NCI-H2196 (cell line): ENCODE data around the gene NXT1.

Experiments used
- DNase-seq: peaks from one replicate; lab custom pipeline; 2025; ENCODE audit not compliant: unreplicated experiment; lab: John Stamatoyannopoulos, UW

NXT1 gene

GRCh38 chr20:23358923-23359593 is 8.5 kb downstream of the NXT1 start:
- no peak for DNase-seq

- DNase-seq = no peak
These were observed 9.9 kb downstream of the NXT1 start for GRCh38 chr20:23360531-23360930.

GRCh38 chr20:23361119-23361475 is 10.5 kb downstream of the NXT1 start:
- DNase-seq = peak; percentile 42

GRCh38 chr20:23361476-23362391 is 11.1 kb downstream of the NXT1 start, which contains the start of gene GZF1:
Gene GZF1 (plus strand): TSS chr20:23362182. CDS start chr20:23364384, 2,202 bp downstream.
- peak; percentile 98 for DNase-seq

GRCh38 chr20:23362392-23363256 is 12.0 kb downstream of the NXT1 start:
- no peak for DNase-seq

GRCh38 chr20:23363257-23363649 is 12.7 kb downstream of the NXT1 start:
- DNase-seq = no peak

- no peak for DNase-seq
These were observed 15.0 kb downstream of the NXT1 start for GRCh38 chr20:23365390-23366165.

GRCh38 chr20:23366384-23366783 is 15.8 kb downstream of the NXT1 start:
- no peak for DNase-seq

GRCh38 chr20:23367770-23368169 is 17.2 kb downstream of the NXT1 start:
- DNase-seq = no peak

GRCh38 chr20:23368316-23369071 is 17.9 kb downstream of the NXT1 start:
- DNase-seq = no peak

- no peak for DNase-seq
These were observed 18.7 kb downstream of the NXT1 start for GRCh38 chr20:23369072-23369823.

- DNase-seq = no peak
These were observed 19.7 kb downstream of the NXT1 start for GRCh38 chr20:23370274-23370673.

GRCh38 chr20:23370873-23371272 is 20.3 kb downstream of the NXT1 start:
- DNase-seq = no peak

GRCh38 chr20:23371496-23371895 is 20.9 kb downstream of the NXT1 start:
- no peak for DNase-seq

- no peak for DNase-seq
These were observed 23.9 kb downstream of the NXT1 start for GRCh38 chr20:23374441-23374840.

- DNase-seq = no peak
These were observed 25.2 kb downstream of the NXT1 start for GRCh38 chr20:23375827-23376226.

- no peak for DNase-seq
These were observed 29.2 kb downstream of the NXT1 start for GRCh38 chr20:23379772-23380171.

- no peak for DNase-seq
These were observed 31.3 kb downstream of the NXT1 start for GRCh38 chr20:23381876-23382275.
